PC-9 (cell line): Measurements from ENCODE around the gene CEACAM21.

ENCODE experiments used
- CTCF ChIP-seq: fragments of 200-600 bp; sonication (generic); conservative IDR thresholded peaks from 2 replicates; pipeline ENCODE4 v1.6.1; 2017; ENCODE audit warnings: mixed run types, antibody characterized with exemption, mild to moderate bottlenecking, moderate library complexity
- EZH2 ChIP-seq: fragments of 200-600 bp; sonication (generic); IDR thresholded peaks from 2 replicates; pipeline ENCODE4 v1.8.0; 2017; ENCODE audit warnings: antibody characterized with exemption, low read depth

GRCh38 chr19:41535029-41535622 lies 40.8 kb upstream of the CEACAM21 start:
- no peak for TF ChIP-seq EZH2
- no peak for TF ChIP-seq CTCF
